ENCODE measurements around the gene PAMR1.

Gene PAMR1

GRCh38 chr11:35491231-35491871 is 34.1 kb downstream of the PAMR1 start:
- DNase-seq: no peak

GRCh38 chr11:35488117-35488516 is 37.3 kb downstream of the PAMR1 start:
- no peak for DNase-seq

GRCh38 chr11:35487532-35488078 is 37.8 kb downstream of the PAMR1 start:
- no peak for DNase-seq

GRCh38 chr11:35486934-35487333 is 38.5 kb downstream of the PAMR1 start:
- no peak for DNase-seq

GRCh38 chr11:35486446-35486845 is 39.0 kb downstream of the PAMR1 start:
- DNase-seq: no peak

GRCh38 chr11:35485656-35486322 is 39.6 kb downstream of the PAMR1 start:
- peak; percentile 73 for DNase-seq

GRCh38 chr11:35484435-35484834 is 41.0 kb downstream of the PAMR1 start:
- no peak for DNase-seq

- no peak for DNase-seq
These were observed 42.1 kb downstream of the PAMR1 start for GRCh38 chr11:35483131-35483820.

GRCh38 chr11:35479731-35480130 is 45.7 kb downstream of the PAMR1 start:
- DNase-seq: no peak

- DNase-seq: no peak
These were observed 46.8 kb downstream of the PAMR1 start for GRCh38 chr11:35478471-35479091.

- DNase-seq: no peak
These were observed 47.5 kb downstream of the PAMR1 start for GRCh38 chr11:35477901-35478300.

GRCh38 chr11:35474688-35475087 is 50.7 kb downstream of the PAMR1 start:
- DNase-seq: no peak

- no peak for DNase-seq
These were observed 51.5 kb downstream of the PAMR1 start for GRCh38 chr11:35473795-35474374.

GRCh38 chr11:35470616-35471015 is 54.8 kb downstream of the PAMR1 start:
- DNase-seq: no peak

GRCh38 chr11:35466058-35466457 is 59.4 kb downstream of the PAMR1 start:
- DNase-seq: no peak

- DNase-seq: no peak
These were observed 61.1 kb downstream of the PAMR1 start for GRCh38 chr11:35464308-35464707.

GRCh38 chr11:35463331-35463751 is 62.1 kb downstream of the PAMR1 start:
- no peak for DNase-seq

- no peak for DNase-seq
These were observed 63.4 kb downstream of the PAMR1 start for GRCh38 chr11:35461917-35462538.

GRCh38 chr11:35459489-35459888 is 65.9 kb downstream of the PAMR1 start:
- no peak for DNase-seq

GRCh38 chr11:35458846-35459245 is 66.6 kb downstream of the PAMR1 start:
- no peak for DNase-seq

GRCh38 chr11:35454362-35454761 is 71.1 kb downstream of the PAMR1 start:
- no peak for DNase-seq

GRCh38 chr11:35436581-35437250 is 88.7 kb downstream of the PAMR1 start:
- no peak for DNase-seq
